Activated CD4-positive, alpha-beta T cell treated with anti-CD3 and anti-CD28 coated beads, Interleukin-2, amount 10 ng/mL, durations not matched to agents 7 days and 5 days (primary cell): ENCODE data around the gene BCL7A. TPM values are rescaled to one million over a fixed set of nuclear protein-coding genes. Genes with fewer than 3 reads are reported as not detected.
"Not testable (repeated sequence)": the region's sequence is repeated elsewhere in the genome, so short reads cannot be mapped to it uniquely, and the experiment has no call there.

Source experiments
- CTCF ChIA-PET: fragments of 350-600 bp; sonication (Branson Sonifier 250); formaldehyde crosslinking; loops from one replicate; lab custom pipeline; 2021; ENCODE audit warnings: antibody characterized with exemption; lab: Charles Lee
- POLR2A ChIA-PET: fragments of 350-600 bp; sonication (Branson Sonifier 250); formaldehyde crosslinking; loops from one replicate; lab custom pipeline; 2021; ENCODE audit warnings: antibody characterized with exemption; lab: Charles Lee
- DNase-seq: peaks from one replicate; pipeline ENCODE4 v3.0.0-alpha.2; 2020
- H3K27ac Mint-ChIP-seq: one replicate; pipeline ENCODE4 v1.8.0; 2021; ENCODE audit warnings: mild to moderate bottlenecking, moderate library complexity, mixed read lengths
- H3K27me3 Mint-ChIP-seq: one replicate; pipeline ENCODE4 v1.8.0; 2021; ENCODE audit warnings: mixed read lengths
- H3K36me3 Mint-ChIP-seq: one replicate; pipeline ENCODE4 v1.8.0; 2021; ENCODE audit warnings: low read depth, mixed read lengths
- H3K4me1 Mint-ChIP-seq: one replicate; pipeline ENCODE4 v1.8.0; 2021; ENCODE audit warnings: mixed read lengths
- H3K4me3 Mint-ChIP-seq: one replicate; pipeline ENCODE4 v1.8.0; 2021; ENCODE audit warnings: mild to moderate bottlenecking, moderate library complexity, mixed read lengths
- H3K9me3 Mint-ChIP-seq: one replicate; pipeline ENCODE4 v1.8.0; 2021; ENCODE audit warnings: mixed read lengths
- total RNA-seq, 2 experiments: library from RNA; stranded (reverse); gene quantifications; one replicate each; pipeline ENCODE4 v1.2.3, GENCODE V29; 2021

The BCL7A gene
- total RNA-seq, 2 experiments from 2014 or later, result 8.5 to 8.7 TPM

- peak overlapping the region; percentile 43 for H3K27ac Mint-ChIP-seq
- ChIA-PET POLR2A (no interaction called here), CTCF (interaction anchor here (1.0 to 1.1 kb wide), 2 partner anchors 9 to 70 kb away, joined by 4 to 6 read pairs; no protein-coding TSS in a partner anchor)
- peaks cover 7% of the 10 kb centered on the region for H3K4me1 Mint-ChIP-seq
- no peaks in the 10 kb centered on the region for H3K27me3 Mint-ChIP-seq
- no peaks in the 10 kb centered on the region for H3K9me3 Mint-ChIP-seq
- no peak overlapping the region for H3K4me3 Mint-ChIP-seq
- H3K36me3 Mint-ChIP-seq, result peaks cover 2% of the 10 kb centered on the region
- DNase-seq, result no peak
Observed at GRCh38 chr12:122052285-122052684, 30.6 kb downstream of the BCL7A start.

- no peaks in the 10 kb centered on the region for H3K27me3 Mint-ChIP-seq
- DNase-seq, result no peak
Observed at GRCh38 chr12:122054842-122055520, 33.3 kb downstream of the BCL7A start.

DNA sequence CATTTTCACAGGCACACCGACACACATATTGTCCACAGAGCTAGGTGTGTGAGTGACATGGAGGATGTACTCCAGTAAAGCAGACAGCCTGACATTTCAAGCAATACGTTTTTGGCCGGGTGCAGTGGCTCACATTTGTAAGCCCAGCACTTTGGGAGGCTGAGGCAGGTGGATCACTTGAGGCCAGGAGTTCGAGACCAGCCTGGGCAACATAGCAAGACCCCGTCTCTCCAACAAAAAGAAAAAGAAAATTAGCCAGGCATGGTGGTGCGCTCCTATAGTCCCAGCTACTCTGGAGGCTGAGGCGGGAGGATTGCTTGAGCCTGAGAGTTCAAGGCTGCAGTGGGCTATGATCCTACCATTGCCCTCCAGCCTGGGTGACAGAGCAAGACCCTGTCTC lies 34.7 kb downstream of the BCL7A start:
- H3K27me3 Mint-ChIP-seq, DNase-seq, H3K4me3 Mint-ChIP-seq, H3K27ac Mint-ChIP-seq, H3K36me3 Mint-ChIP-seq, H3K4me1 Mint-ChIP-seq, H3K9me3 Mint-ChIP-seq, POLR2A ChIA-PET: not testable (repeated sequence)
- CTCF ChIA-PET, result interaction anchor here (0.6 to 2.4 kb wide), 2 partner anchors 66 to 1740 kb away, joined by 3 to 8 read pairs; no protein-coding TSS in a partner anchor

More at GRCh38 chr12:122054842-122055520, 33.3 kb downstream of the BCL7A start:
- Mint-ChIP-seq H3K4me1 (peaks cover 7% of the 10 kb centered on the region), H3K27ac (no peak overlapping the region), H3K36me3 (peaks cover 5% of the 10 kb centered on the region), H3K9me3 (no peaks in the 10 kb centered on the region), H3K4me3 (no peak overlapping the region)
- ChIA-PET CTCF (interaction anchor here (0.7 to 2.4 kb wide), 26 partner anchors 12 to 171 kb away, joined by 3 to 19 read pairs (median 4); partner anchors contain the start of genes CFAP251, DIABLO and MLXIP), POLR2A (interaction anchor here (0.6 to 0.8 kb wide), 2 partner anchors 31 to 68 kb away, joined by 3 read pairs; no protein-coding TSS in a partner anchor)

DNA sequence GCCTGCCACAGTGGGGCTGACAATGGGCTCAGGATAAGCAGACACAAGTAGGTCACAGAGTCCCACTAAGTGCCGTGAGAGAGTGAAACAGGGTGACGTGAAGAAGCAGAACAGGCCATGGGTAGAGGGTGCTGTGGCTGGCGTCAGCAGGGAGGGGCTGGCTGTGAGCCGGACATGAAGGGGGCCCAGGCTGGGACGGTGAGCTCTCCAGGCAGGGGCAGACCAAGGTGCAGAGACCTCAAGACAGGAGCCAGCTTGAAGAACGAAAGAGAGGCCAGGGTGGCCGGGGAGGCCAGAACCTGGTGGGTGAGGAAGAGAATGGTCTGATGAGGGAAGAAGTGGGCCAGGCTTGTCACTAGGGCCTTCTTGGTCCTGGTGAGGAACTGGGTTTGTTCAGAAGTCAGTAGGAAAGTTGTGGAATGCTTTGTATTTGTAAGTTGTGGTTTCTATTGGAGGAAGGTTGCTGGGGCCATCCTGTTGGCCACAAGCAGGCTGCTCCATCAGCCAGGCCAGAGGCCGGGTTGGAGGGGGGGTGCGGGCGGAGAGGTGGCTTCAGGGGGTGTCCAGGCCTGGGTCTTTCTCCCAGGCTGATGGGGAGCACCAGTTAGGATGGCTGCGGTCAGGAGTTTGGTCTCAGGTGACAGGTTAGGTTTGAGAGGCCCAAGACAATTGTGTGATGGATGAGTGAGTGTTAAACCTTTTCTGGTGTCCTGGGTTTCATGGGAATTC lies 35.5 kb downstream of the BCL7A start:
- H3K4me1 Mint-ChIP-seq, result peaks cover 7% of the 10 kb centered on the region
- ChIA-PET POLR2A (no interaction called here), CTCF (interaction anchor here (0.6 to 2.4 kb wide), 2 partner anchors 66 to 1741 kb away, joined by 3 to 8 read pairs; no protein-coding TSS in a partner anchor)
- no peak overlapping the region for H3K4me3 Mint-ChIP-seq
- H3K27ac Mint-ChIP-seq, result peak overlapping the region; percentile 41
- DNase-seq, result no peak
- H3K36me3 Mint-ChIP-seq, result peaks cover 5% of the 10 kb centered on the region
- no peaks in the 10 kb centered on the region for H3K9me3 Mint-ChIP-seq
- no peaks in the 10 kb centered on the region for H3K27me3 Mint-ChIP-seq

DNA sequence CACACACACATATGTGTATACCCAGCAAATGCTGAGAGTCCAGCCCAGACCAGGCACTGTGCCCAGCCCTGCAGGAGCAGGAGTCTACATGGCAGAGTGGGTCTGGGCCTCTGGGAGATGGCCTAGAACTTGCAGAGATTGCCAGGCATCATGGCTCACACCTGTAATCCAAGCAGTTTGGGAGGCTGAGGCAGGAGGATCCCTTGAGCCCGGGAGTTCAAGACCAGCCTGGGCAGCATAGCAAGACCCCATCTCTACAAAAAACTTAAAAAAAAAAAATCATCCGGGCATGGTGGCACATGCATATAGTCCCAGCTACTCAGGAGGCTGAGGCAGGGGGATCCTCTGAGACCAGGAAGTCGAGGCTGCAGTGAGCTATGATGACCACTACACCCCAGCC lies 36.1 kb downstream of the BCL7A start:
- ChIA-PET CTCF (interaction anchor here (0.6 kb wide), 1 partner anchor 787 kb away, joined by 4 read pairs; no protein-coding TSS in a partner anchor), POLR2A (no interaction called here)
- H3K27me3 Mint-ChIP-seq, result no peaks in the 10 kb centered on the region
- H3K4me1 Mint-ChIP-seq, result peaks cover 7% of the 10 kb centered on the region
- peaks cover 5% of the 10 kb centered on the region for H3K36me3 Mint-ChIP-seq
- DNase-seq, result no peak
- no peak overlapping the region for H3K27ac Mint-ChIP-seq
- H3K9me3 Mint-ChIP-seq, result no peaks in the 10 kb centered on the region
- no peak overlapping the region for H3K4me3 Mint-ChIP-seq

DNA sequence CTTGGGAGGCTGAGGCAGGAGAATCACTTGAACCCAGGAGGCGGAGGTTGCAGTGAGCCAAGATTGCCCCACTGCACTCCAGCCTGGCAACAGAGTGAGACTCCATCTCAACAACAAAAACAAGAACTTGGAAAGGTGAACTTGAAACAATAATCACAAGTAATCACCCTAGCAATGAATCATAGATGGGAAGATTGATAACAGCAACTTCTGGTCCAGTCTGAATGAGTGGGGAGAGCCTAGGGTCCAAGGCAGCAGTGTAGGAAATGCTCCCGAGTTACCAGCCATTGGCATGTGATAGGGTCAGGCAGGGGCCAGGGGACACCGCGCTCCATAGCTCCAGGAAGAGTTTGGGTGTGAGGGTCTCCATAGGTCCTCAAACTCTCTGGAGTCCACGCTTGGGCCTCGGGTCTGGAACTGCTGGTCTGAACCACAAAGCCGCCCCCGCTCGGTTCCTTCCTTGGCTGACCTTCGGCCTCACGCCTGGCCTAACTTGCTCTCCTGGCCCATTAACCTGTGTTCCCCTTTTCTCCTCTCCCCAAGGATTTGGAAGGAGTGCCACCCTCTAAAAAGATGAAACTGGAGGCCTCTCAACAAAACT lies 37.0 kb downstream of the BCL7A start:
- Mint-ChIP-seq H3K36me3 (peaks cover 5% of the 10 kb centered on the region), H3K4me3 (no peak overlapping the region), H3K27ac (no peak overlapping the region), H3K4me1 (peaks cover 14% of the 10 kb centered on the region), H3K9me3 (no peaks in the 10 kb centered on the region), H3K27me3 (no peaks in the 10 kb centered on the region)
- POLR2A ChIA-PET, result no interaction called here
- no peak for DNase-seq
- CTCF ChIA-PET, result interaction anchor here (0.6 to 1.6 kb wide), 2 partner anchors 11 to 788 kb away, joined by 4 to 5 read pairs; no protein-coding TSS in a partner anchor

DNA sequence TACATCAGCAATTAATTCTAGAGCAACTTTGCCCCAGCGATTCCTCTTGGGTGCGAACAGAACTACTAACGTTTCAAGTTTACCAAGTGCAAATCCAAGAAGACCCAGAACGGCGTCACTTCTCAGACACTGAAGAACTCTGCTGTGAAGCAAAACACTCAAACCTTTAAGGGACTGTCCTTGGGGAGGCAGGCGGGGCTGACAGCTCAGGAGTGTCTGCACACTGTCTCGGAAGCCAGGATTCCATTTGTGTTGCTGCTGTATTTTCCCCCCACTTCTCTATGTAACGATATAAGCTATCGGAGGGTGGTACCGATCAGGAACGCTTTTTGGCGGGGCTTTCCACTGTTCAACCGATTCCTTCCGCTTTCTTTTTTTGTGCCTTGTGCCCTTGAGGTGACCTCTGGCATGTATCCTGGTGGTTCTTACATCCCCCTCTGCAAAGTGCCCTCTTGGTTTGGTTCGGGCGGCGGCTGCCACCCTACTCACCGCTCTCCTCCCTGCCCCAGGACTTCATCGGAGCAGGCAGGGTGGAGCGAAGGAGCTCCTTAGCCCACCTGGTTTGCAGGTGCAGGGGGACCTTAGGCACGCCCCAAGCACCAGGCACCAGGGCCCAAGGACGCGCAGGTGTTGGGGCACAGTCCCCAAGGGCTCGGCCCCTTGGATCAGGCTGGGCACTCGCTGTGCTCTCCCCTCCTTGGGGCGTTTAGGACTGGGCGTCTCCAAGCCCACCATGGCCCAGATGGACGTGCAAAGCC lies 37.7 kb downstream of the BCL7A start:
- no peak for DNase-seq
- Mint-ChIP-seq H3K27ac (no peak overlapping the region), H3K9me3 (no peaks in the 10 kb centered on the region), H3K4me3 (no peak overlapping the region), H3K4me1 (peaks cover 16% of the 10 kb centered on the region), H3K27me3 (no peaks in the 10 kb centered on the region), H3K36me3 (peaks cover 5% of the 10 kb centered on the region)
- CTCF ChIA-PET, result interaction anchor here (1.6 kb wide), 1 partner anchor 10 kb away, joined by 5 read pairs; no protein-coding TSS in a partner anchor
- POLR2A ChIA-PET, result no interaction called here

GRCh38 chr12:122060081-122060501 lies 38.4 kb downstream of the BCL7A start:
- ChIA-PET CTCF (interaction anchor here (1.6 kb wide), 1 partner anchor 10 kb away, joined by 5 read pairs; no protein-coding TSS in a partner anchor), POLR2A (no interaction called here)
- peaks cover 15% of the 10 kb centered on the region for H3K4me1 Mint-ChIP-seq
- no peaks in the 10 kb centered on the region for H3K9me3 Mint-ChIP-seq
- H3K27me3 Mint-ChIP-seq, result no peaks in the 10 kb centered on the region
- no peak for DNase-seq
- peaks cover 4% of the 10 kb centered on the region for H3K36me3 Mint-ChIP-seq
- no peak overlapping the region for H3K4me3 Mint-ChIP-seq
- H3K27ac Mint-ChIP-seq, result no peak overlapping the region

GRCh38 chr12:122061253-122061652 lies 39.6 kb downstream of the BCL7A start:
- CTCF ChIA-PET, result no interaction called here
- H3K36me3 Mint-ChIP-seq, result peaks cover 4% of the 10 kb centered on the region
- H3K4me3 Mint-ChIP-seq, result no peak overlapping the region
- H3K4me1 Mint-ChIP-seq, result peaks cover 15% of the 10 kb centered on the region
- no peaks in the 10 kb centered on the region for H3K9me3 Mint-ChIP-seq
- no peaks in the 10 kb centered on the region for H3K27me3 Mint-ChIP-seq
- no peak overlapping the region for H3K27ac Mint-ChIP-seq
- POLR2A ChIA-PET, result no interaction called here
- no peak for DNase-seq

DNA sequence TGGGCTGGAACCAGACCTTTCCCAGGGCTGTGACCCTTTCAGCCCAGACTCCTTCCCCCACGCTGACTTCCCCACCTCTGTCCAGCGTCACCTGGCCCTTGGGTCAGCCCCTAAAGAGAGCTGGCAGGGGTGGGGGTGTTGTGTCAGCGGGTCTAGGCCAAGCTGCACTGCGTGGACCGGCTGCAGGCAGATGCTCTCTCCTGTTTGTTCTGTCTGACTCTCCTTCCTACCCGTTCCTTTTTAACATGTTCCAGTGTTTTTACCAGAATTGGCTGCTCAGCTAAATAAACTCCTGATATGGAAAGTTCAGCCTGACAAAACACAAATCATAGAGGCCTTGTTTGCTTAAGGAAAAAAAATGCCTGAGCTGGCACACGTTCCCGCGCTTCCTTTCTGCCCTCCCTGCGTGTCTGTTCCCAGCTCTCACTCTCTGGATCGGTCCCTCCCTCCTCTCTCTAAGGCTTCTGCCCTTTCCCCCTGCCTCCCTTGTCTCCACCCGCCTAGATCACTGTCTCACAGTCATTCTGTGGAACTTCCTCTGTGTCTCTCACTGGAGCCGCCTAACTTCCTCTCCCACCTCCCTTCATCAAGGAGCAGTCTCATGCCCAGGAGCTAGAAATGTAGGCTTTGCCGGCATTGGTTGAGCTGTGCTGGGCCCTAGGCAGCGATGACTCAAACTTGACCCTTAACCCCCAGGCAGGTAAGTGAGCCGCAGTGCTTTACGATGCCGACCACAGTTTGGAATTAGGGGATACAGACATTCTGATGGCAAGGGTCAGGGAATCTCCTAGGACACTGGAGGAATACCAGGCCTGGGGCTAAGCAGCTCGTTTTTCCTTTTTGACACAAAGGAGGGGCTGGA lies 41.4 kb downstream of the BCL7A start:
- Mint-ChIP-seq H3K4me3 (no peak overlapping the region), H3K9me3 (no peaks in the 10 kb centered on the region), H3K4me1 (peaks cover 25% of the 10 kb centered on the region), H3K36me3 (peaks cover 4% of the 10 kb centered on the region), H3K27ac (peak overlapping the region; percentile 2), H3K27me3 (no peaks in the 10 kb centered on the region)
- no peak for DNase-seq
- POLR2A ChIA-PET, result no interaction called here
- CTCF ChIA-PET, result interaction anchor here (0.6 to 1.3 kb wide), 5 partner anchors 8 to 60 kb away, joined by 3 to 5 read pairs (median 3); no protein-coding TSS in a partner anchor

DNA sequence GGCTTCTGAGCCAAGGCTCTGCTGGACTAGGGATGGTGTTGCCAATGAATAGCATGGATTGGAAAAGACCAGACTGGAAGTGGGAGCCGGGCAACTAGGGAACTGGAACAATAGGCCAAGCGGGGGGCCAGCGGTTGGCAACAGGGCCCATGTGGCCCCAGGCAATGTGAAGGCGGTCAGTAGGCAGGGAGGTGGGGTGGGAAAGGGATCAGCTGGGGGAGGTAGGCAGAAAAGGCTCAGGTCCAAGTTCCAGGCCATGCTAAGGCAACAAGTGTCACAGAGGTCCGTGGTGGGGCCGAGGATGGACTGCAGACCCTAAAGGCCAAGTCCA lies 42.0 kb downstream of the BCL7A start:
- H3K27me3 Mint-ChIP-seq, result no peaks in the 10 kb centered on the region
- H3K36me3 Mint-ChIP-seq, result peaks cover 4% of the 10 kb centered on the region
- CTCF ChIA-PET, result interaction anchor here (0.6 to 1.3 kb wide), 2 partner anchors 27 to 59 kb away, joined by 3 read pairs; no protein-coding TSS in a partner anchor
- no peak for DNase-seq
- H3K4me1 Mint-ChIP-seq, result peaks cover 31% of the 10 kb centered on the region
- no peak overlapping the region for H3K27ac Mint-ChIP-seq
- POLR2A ChIA-PET, result no interaction called here
- no peaks in the 10 kb centered on the region for H3K9me3 Mint-ChIP-seq
- H3K4me3 Mint-ChIP-seq, result no peak overlapping the region
